K562 (cell line): Measurements from ENCODE around the gene FBP1. TPM values are rescaled to one million over a fixed set of nuclear protein-coding genes. Genes with fewer than 3 reads are reported as not detected.

Source experiments
- ATAC-seq: fragments of 200-7000 bp; cut with Tn5 transposase; 3 replicates; pipeline ENCODE4 v1.9.1; 2020; ENCODE audit warnings: moderate library complexity
- BruUV-seq: library from RNA; stranded (reverse); fragments of 400-500 nt; replicated peaks from 2 replicates; lab custom pipeline; 2021; lab: Mats Ljungman, UMichigan
- CTCF ChIA-PET: fragments of 300-600 bp; formaldehyde crosslinking; extraction: SDS; loops from one replicate; lab custom pipeline; 2021; ENCODE audit warnings: low intra/inter-chr PET ratio; lab: Yijun Ruan, JAX
- POLR2A ChIA-PET: fragments of 300-600, 350-650 bp; sonication (Branson Sonifier 250); formaldehyde crosslinking; extraction: SDS; loops from one replicate; lab custom pipeline; 2021; ENCODE audit warnings: antibody characterized with exemption, inconsistent platforms; lab: Yijun Ruan, JAX
- DNase-seq, 4 experiments: peaks; one replicate each; pipeline versions ENCODE4 v3.0.0 to v3.0.0-alpha.2; 2011 to 2018; ENCODE audit warnings: low spot score in 3 of 4, mixed read lengths in 3 of 4; ENCODE audit errors: extremely low read depth in 1 of 4
- FAIRE-seq: peaks from 2 replicates; lab custom pipeline; 2011; peaks lifted over from hg19 to GRCh38; lab: Jason Lieb, UNC
- H2AFZ ChIP-seq: 2 replicates; pipeline ENCODE4 v1.6.0; 2011; ENCODE audit warnings: low read depth, low read length, control low read depth, inconsistent platforms
- H3K27ac ChIP-seq: fragments of 200-600 bp; 3 replicates; pipeline ENCODE4 v1.8.0; 2011; ENCODE audit warnings: low read depth, mild to moderate bottlenecking, control low read depth, inconsistent platforms, low read length, moderate library complexity, mixed read lengths; ENCODE audit errors: extremely low read depth
- H3K27me3 ChIP-seq, 2 experiments: fragments of 300-600 bp in 1 of 2; 2 replicates in 1 of 2; 3 replicates in 1 of 2; pipeline versions ENCODE4 v1.6.0 to v1.8.0; 2011; ENCODE audit warnings: inconsistent platforms in 2 of 2, low read length in 2 of 2, mild to moderate bottlenecking in 1 of 2, mixed read lengths in 1 of 2, moderate library complexity in 1 of 2; ENCODE audit not compliant: control insufficient read depth in 2 of 2, insufficient read depth in 2 of 2
- H3K36me3 ChIP-seq: fragments of 300-600 bp; 3 replicates; pipeline ENCODE4 v1.8.0; 2011; ENCODE audit warnings: mild to moderate bottlenecking, low read length, inconsistent platforms; ENCODE audit not compliant: control insufficient read depth, insufficient read depth
- H3K4me1 ChIP-seq, 2 experiments: fragments of 200-600 bp in 1 of 2; replicated peaks in 1 of 2; 2 replicates in 1 of 2; 3 replicates in 1 of 2; pipeline versions ENCODE4 v1.5.1 to v1.8.0; 2011; ENCODE audit warnings: inconsistent platforms in 2 of 2, low read length in 2 of 2, mild to moderate bottlenecking in 1 of 2, mixed read lengths in 1 of 2, moderate library complexity in 1 of 2; ENCODE audit not compliant: control insufficient read depth in 2 of 2, insufficient read depth in 2 of 2
- H3K4me2 ChIP-seq: 2 replicates; pipeline ENCODE4 v1.6.1; 2011; ENCODE audit warnings: low read length, control low read depth, inconsistent platforms, mixed read lengths; ENCODE audit not compliant: insufficient read depth
- H3K4me3 ChIP-seq: fragments of 200-600 bp; sonication (generic), shearing (Covaris generic); 2 replicates; pipeline ENCODE4 v1.5.1; 2016; ENCODE audit warnings: control low read depth, inconsistent platforms
- H3K79me2 ChIP-seq: fragments of 200-600 bp; 3 replicates; pipeline ENCODE4 v1.8.0; 2011; ENCODE audit warnings: low read length, inconsistent platforms; ENCODE audit not compliant: control insufficient read depth, insufficient read depth
- H3K9ac ChIP-seq, 2 experiments: 2 replicates each; pipeline versions ENCODE4 v1.6.0 to v1.6.1; 2011; ENCODE audit warnings: low read depth in 2 of 2, low read length in 2 of 2, control low read depth in 1 of 2, inconsistent platforms in 1 of 2, mild to moderate bottlenecking in 1 of 2, mixed read lengths in 1 of 2; ENCODE audit not compliant: insufficient read depth in 1 of 2
- H3K9me1 ChIP-seq: one replicate; pipeline ENCODE4 v1.6.0; 2011; ENCODE audit warnings: inconsistent platforms, mild to moderate bottlenecking, low read length, moderate library complexity; ENCODE audit not compliant: control insufficient read depth, insufficient read depth
- H3K9me3 ChIP-seq: replicated peaks from 2 replicates; pipeline ENCODE4 v1.5.1; 2011; ENCODE audit warnings: low read depth, low read length, inconsistent platforms; ENCODE audit not compliant: control insufficient read depth, insufficient read depth
- H4K20me1 ChIP-seq: replicated peaks from 2 replicates; pipeline ENCODE4 v1.6.1; 2011; ENCODE audit warnings: low read length, inconsistent platforms, mixed read lengths; ENCODE audit not compliant: control insufficient read depth, insufficient read depth
- CTBP1 ChIP-seq: fragments of 450-650 bp; IDR thresholded peaks from 2 replicates; pipeline ENCODE4 v1.6.1; 2016; ENCODE audit warnings: borderline replicate concordance
- WGBS: fragments of 100-300 bp; shearing (Covaris generic); methylation state at CpG from one replicate; pipeline ENCODE4 v1.1.6; 2016; ENCODE audit warnings: low coverage, mixed read lengths; ENCODE audit not compliant: insufficient coverage; ENCODE audit errors: missing lambda C conversion rate; 5-methylcytosine and 5-hydroxymethylcytosine counted together
- in situ Hi-C: fragments of 300-500 bp; cut with MboI; formaldehyde crosslinking; loops from 4 replicates; pipeline ENCODE4 v1.15.0; 2018; ENCODE audit warnings: inconsistent platforms, mixed read lengths
- intact Hi-C: fragments of 100-400 bp; cut with micrococcal nuclease; formaldehyde crosslinking; loops from 2 replicates; pipeline ENCODE4 v1.14.2; 2022
- polyA plus RNA-seq, 8 experiments: library from polyadenylated mRNA; depleted of rRNA in 4 of 8; stranded (reverse) in 5 of 8; unstranded in 3 of 8; fragments of >200 nt; fragmentation: Nextera tagmentation in 2 of 8; fragmentation: Illumina TruSeq in 1 of 8; extraction: Ambion mirVana in 2 of 8; extraction: Trizol in 1 of 8; gene quantifications; 2 replicates each; pipeline versions ENCODE4 v1.2.1 to v1.2.3, GENCODE V29; 2011 to 2014; ENCODE audit warnings: inconsistent platforms in 1 of 8, missing spikeins in 1 of 8
- total RNA-seq, 7 experiments: library from RNA; depleted of rRNA in 6 of 7; stranded (reverse); fragments of >200 nt in 6 of 7; fragmentation: Illumina TruSeq in 2 of 7; extraction: Trizol in 2 of 7; gene quantifications; 2 replicates each; pipeline versions ENCODE4 v1.2.1 to v1.2.3, GENCODE V29; 2011 to 2021; ENCODE audit warnings: low replicate concordance in 1 of 7
- TF ChIP-seq, protein P1 (sequence below): sonication (generic); formaldehyde crosslinking; IDR thresholded peaks from 2 replicates; pipeline ENCODE4 v1.8.0; 2022; ENCODE audit warnings: missing genetic modification reagents, mild to moderate bottlenecking, borderline replicate concordance
- TF ChIP-seq, protein P2 (sequence below), 2 experiments: fragments of 450-650 bp; formaldehyde crosslinking in 1 of 2; IDR thresholded peaks; 2 replicates each; pipeline versions ENCODE4 v1.4.0 to v1.6.1; 2014 to 2020; ENCODE audit warnings: mild to moderate bottlenecking in 2 of 2, borderline replicate concordance in 1 of 2, low read depth in 1 of 2

Gene FBP1
- total and polyA plus RNA-seq, 9 of the 15 experiments (the other 6 are each of a cell fraction or from before 2014, with no cell fraction given) = 0.24 TPM; not detected in 8

DNA sequence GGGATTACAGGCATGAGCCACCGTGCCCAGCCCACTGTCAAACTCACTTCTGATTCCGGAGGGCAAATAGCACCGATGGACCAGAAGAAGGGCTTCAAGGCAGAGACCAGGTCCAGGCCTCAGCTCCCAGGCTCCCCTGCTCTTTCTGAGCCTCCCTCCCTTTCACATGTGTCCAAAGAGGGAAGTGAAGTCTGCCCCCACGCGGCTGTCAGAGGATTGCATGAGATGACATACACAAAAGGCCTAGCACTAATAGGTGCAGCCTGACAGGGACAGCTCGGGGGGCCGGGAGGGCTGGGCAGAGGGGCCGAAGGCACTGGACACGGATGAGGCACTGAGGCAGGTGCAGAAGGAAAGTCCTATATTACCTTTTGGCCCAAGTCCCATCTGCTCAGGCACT lies 16.1 kb downstream of the FBP1 start (continued):
- TF ChIP-seq, protein P1, sequence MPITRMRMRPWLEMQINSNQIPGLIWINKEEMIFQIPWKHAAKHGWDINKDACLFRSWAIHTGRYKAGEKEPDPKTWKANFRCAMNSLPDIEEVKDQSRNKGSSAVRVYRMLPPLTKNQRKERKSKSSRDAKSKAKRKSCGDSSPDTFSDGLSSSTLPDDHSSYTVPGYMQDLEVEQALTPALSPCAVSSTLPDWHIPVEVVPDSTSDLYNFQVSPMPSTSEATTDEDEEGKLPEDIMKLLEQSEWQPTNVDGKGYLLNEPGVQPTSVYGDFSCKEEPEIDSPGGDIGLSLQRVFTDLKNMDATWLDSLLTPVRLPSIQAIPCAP (CRISPR knock-in tag) = no peak
- no peak for TF ChIP-seq CTBP1

DNA sequence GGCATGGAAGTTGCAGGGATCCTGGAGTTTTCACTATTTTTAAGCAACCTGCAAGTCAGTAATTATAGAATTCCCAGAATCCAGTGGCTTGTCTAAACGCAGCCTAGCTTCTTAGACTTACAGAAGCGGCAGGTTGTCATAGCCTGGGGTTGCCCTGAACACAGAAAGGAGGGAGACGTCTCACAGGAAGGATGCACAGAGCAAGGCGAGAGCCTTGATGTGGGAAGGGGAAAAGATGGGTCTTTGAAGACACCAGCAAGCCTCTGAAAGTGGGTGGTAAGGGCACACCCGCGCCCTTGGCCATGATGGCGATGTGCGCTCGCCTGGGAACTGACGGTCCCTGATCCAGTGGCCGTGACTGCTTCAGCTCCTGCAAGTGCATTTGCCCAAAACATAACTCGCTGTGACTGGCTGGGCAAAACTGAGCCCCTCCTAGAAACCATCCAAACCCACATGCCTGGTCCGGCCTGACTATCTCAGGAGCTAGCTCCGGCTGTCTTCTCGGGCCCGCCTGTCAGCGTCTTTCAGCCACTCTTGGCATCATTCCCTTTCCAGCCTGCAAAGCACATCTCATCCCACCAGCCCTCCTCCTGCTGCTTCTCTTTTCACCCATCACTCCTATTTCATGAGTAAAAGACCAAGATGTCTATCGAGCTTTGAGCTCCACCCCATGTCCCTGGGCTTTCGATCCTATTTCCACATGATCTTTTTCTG lies 17.1 kb downstream of the FBP1 start:
- Histone ChIP-seq H3K4me1 (peaks cover 0 to 10% of the 10 kb centered on the region in 2 experiments; a peak in 2 of 5 replicates), H2AFZ (no peak overlapping the region), H3K79me2 (no peaks in the 10 kb centered on the region), H3K4me3 (no peak overlapping the region), H3K9me1 (no peaks in the 10 kb centered on the region), H3K9ac (no peak overlapping the region), H3K36me3 (no peaks in the 10 kb centered on the region), H3K27ac (no peak overlapping the region), H3K27me3 (peaks cover 20 to 38% of the 10 kb centered on the region in 2 experiments; a peak in 4 of 5 replicates), H4K20me1 (no peaks in the 10 kb centered on the region), H3K4me2 (no peak overlapping the region), H3K9me3 (no peaks in the 10 kb centered on the region)
- 24% methylated on average over 19 of the region's 19 CpGs for WGBS
- CTCF ChIA-PET = no interaction called here
- intact Hi-C loops (no loop called here), in situ Hi-C loops (no loop called here)
- POLR2A ChIA-PET = no interaction called here
- BruUV-seq = no TSS peak
- TF ChIP-seq, protein P2, sequence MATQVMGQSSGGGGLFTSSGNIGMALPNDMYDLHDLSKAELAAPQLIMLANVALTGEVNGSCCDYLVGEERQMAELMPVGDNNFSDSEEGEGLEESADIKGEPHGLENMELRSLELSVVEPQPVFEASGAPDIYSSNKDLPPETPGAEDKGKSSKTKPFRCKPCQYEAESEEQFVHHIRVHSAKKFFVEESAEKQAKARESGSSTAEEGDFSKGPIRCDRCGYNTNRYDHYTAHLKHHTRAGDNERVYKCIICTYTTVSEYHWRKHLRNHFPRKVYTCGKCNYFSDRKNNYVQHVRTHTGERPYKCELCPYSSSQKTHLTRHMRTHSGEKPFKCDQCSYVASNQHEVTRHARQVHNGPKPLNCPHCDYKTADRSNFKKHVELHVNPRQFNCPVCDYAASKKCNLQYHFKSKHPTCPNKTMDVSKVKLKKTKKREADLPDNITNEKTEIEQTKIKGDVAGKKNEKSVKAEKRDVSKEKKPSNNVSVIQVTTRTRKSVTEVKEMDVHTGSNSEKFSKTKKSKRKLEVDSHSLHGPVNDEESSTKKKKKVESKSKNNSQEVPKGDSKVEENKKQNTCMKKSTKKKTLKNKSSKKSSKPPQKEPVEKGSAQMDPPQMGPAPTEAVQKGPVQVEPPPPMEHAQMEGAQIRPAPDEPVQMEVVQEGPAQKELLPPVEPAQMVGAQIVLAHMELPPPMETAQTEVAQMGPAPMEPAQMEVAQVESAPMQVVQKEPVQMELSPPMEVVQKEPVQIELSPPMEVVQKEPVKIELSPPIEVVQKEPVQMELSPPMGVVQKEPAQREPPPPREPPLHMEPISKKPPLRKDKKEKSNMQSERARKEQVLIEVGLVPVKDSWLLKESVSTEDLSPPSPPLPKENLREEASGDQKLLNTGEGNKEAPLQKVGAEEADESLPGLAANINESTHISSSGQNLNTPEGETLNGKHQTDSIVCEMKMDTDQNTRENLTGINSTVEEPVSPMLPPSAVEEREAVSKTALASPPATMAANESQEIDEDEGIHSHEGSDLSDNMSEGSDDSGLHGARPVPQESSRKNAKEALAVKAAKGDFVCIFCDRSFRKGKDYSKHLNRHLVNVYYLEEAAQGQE (IDR thresholded peaks at IDR 0.05; ENCODE audit: borderline replicate concordance) = no peak
- TF ChIP-seq, protein P2 (CRISPR knock-in tag; IDR thresholded peaks at IDR 0.05; ENCODE audit: low read depth) = no peak
- no peak for DNase-seq
- FAIRE-seq = no peak
- ATAC-seq = no peak
